Measurements from ENCODE around the gene OCRL.

OCRL gene

DNA sequence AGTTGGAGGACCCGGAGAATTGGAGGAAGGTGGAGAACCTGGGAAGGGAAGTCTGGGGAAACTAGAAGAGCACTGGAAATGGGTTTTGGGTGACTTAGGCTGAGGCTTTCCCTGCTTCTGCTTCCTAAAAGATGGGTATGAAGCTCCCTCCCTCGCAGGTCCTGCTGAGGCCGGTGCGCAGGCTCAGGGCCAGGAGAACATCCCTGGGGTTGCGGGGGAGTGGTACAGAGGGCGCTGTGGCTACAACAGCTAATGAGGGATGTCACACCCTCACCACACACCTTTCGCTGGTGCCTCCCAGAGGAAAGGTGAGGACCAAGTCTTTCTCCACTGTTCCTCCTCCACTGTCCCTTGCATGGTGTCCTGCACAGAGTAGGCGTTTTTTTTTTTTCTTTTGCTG lies 98.9 kb downstream of the OCRL start:
- no peak for DNase-seq

DNA sequence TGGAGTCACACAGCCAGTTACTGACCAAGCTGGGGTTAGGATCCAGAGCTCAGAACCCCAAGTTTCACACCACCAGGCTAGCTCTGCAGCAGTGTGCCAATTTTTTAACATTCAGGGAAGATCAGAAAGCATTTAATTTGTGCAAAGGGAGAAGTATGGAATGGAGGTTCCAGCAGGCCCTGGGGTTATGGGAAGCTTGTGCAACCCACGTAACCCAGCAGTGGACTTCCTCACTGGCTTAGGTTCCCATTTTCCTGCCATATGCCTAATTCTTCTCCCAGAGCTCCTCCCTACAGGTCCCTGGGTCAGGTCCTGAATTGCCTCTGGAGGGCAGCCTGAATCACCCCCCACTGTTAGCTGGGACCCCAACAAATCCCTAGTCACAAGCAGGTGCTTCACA lies 100.7 kb downstream of the OCRL start:
- no peak for DNase-seq

DNA sequence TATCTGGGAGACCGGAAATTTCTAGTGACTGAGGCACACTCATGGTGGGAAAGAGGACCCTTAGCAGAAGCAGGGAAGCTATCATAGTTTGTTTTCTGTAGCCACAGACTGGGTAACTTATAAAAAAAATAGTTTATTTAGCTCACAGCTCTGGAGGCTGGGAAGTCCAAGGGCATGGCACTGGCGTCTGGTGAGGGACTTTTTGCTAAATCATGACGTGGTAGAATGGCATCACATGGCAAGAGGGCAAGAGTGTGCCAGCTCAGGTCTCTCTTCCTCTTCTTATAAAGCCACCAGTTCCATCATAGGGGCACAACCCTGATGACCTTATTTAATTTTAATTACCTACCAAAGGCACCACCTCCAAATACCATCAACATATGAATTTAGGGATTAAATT lies 101.4 kb downstream of the OCRL start:
- DNase-seq: no peak

DNA sequence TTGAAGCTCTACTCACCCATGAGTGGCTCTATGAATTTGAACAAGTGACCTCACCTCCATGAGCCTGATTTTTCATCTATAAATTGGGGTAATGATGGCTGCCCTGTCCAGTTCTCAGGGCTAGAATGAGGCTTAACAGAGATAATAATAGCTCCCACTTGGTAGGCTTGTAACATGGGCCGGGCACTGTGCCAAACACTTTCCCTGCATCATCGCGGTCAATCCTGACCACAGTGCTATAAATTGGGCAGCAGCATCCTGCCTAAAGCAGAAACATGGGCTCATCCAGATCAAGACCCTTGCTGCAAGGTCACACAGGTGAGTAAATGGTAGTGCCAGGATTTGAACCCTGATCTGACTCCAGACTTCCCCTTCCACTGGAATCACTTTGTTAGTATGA lies 101.9 kb downstream of the OCRL start:
- DNase-seq: no peak

Data from CD4-positive, alpha-beta T cell treated with Interleukin-17A for 1 hour (primary cell).